DMS114 treated with DMSO at 0.1 percent for 48 hours (cell line): ENCODE data around the gene NREP.

Source experiments
- DNase-seq: peaks from one replicate; lab custom pipeline; 2025; ENCODE audit not compliant: unreplicated experiment; lab: John Stamatoyannopoulos, UW

The NREP gene

GRCh38 chr5:111765613-111766571 is 8.9 kb upstream of the NREP start:
- DNase-seq, result no peak

GRCh38 chr5:111764019-111764418 is 7.0 kb upstream of the NREP start:
- no peak for DNase-seq

GRCh38 chr5:111762895-111763294 is 5.9 kb upstream of the NREP start:
- DNase-seq, result no peak

- no peak for DNase-seq
These were observed 1.3 kb upstream of the NREP start for GRCh38 chr5:111758284-111758628.

- DNase-seq, result peak; percentile 78
These were observed 625 bp upstream of the NREP start for GRCh38 chr5:111757355-111758283.

- DNase-seq, result peak; percentile 12
These were observed 1.0 kb downstream of the NREP start for GRCh38 chr5:111755942-111756381.

- no peak for DNase-seq
These were observed 1.6 kb downstream of the NREP start for GRCh38 chr5:111755345-111755941.

GRCh38 chr5:111753884-111754589 is 3.0 kb downstream of the NREP start:
- DNase-seq, result no peak

GRCh38 chr5:111752426-111752965 is 4.5 kb downstream of the NREP start:
- no peak for DNase-seq

- no peak for DNase-seq
These were observed 7.5 kb downstream of the NREP start for GRCh38 chr5:111749303-111750026.

GRCh38 chr5:111748304-111748763 is 8.7 kb downstream of the NREP start:
- DNase-seq, result no peak

GRCh38 chr5:111747337-111747736 is 9.7 kb downstream of the NREP start:
- no peak for DNase-seq

GRCh38 chr5:111746791-111747190 is 10.2 kb downstream of the NREP start:
- no peak for DNase-seq

GRCh38 chr5:111745075-111745739 is 11.8 kb downstream of the NREP start:
- DNase-seq, result no peak

GRCh38 chr5:111744455-111744854 is 12.5 kb downstream of the NREP start:
- DNase-seq, result no peak

- no peak for DNase-seq
These were observed 13.0 kb downstream of the NREP start for GRCh38 chr5:111743988-111744387.

- no peak for DNase-seq
These were observed 13.5 kb downstream of the NREP start for GRCh38 chr5:111743512-111743911.

GRCh38 chr5:111742177-111742994 is 14.6 kb downstream of the NREP start:
- no peak for DNase-seq
